CD4-positive, CD25-positive, alpha-beta regulatory T cell (primary cell): ENCODE data around the gene PPP2R2D. TPM values are rescaled to one million over a fixed set of nuclear protein-coding genes. Genes with fewer than 3 reads are reported as not detected.
"Not testable (repeated sequence)": the region's sequence is repeated elsewhere in the genome, so short reads cannot be mapped to it uniquely, and the experiment has no call there.

Experiments
- ATAC-seq, 2 donors: fragments of 150-1000 bp; cut with Tn5 transposase; one replicate each; pipeline ENCODE4 v1.10.0; 2021; ENCODE audit warnings: low read depth in 2 of 2, moderate number of reproducible peaks in 2 of 2, moderate library complexity in 1 of 2
- DNase-seq, 3 donors: peaks; one replicate each; pipeline versions ENCODE4 v3.0.0 to v3.0.0-alpha.2; 2012 to 2022; ENCODE audit warnings: mixed read lengths in 1 of 3
- H3K27ac ChIP-seq: one replicate; pipeline ENCODE4 v1.7.0; 2013; ENCODE audit warnings: mild to moderate bottlenecking, low read length; ENCODE audit not compliant: insufficient read depth, poor library complexity, severe bottlenecking
- H3K27me3 ChIP-seq: one replicate; pipeline ENCODE4 v1.7.0; 2013; ENCODE audit warnings: low read length; ENCODE audit not compliant: control insufficient read depth, insufficient read depth
- H3K36me3 ChIP-seq: one replicate; pipeline ENCODE4 v1.7.0; 2013; ENCODE audit warnings: mild to moderate bottlenecking, low read length, moderate library complexity; ENCODE audit not compliant: control insufficient read depth, insufficient read depth
- H3K4me1 ChIP-seq: 2 replicates; pipeline ENCODE4 v1.7.0; 2013; ENCODE audit warnings: mild to moderate bottlenecking, low read length; ENCODE audit not compliant: insufficient read depth, control insufficient read depth, poor library complexity, severe bottlenecking
- H3K4me3 ChIP-seq: one replicate; pipeline ENCODE4 v1.7.0; 2013; ENCODE audit warnings: low read depth, mild to moderate bottlenecking, low read length, moderate library complexity
- H3K9me3 ChIP-seq, 2 experiments: 1 replicate in 1 of 2; 2 replicates in 1 of 2; pipeline ENCODE4 v1.7.0; 2013; ENCODE audit warnings: low read length in 2 of 2, mild to moderate bottlenecking in 1 of 2, moderate library complexity in 1 of 2; ENCODE audit not compliant: control insufficient read depth in 2 of 2
- H3K27ac Mint-ChIP-seq, 3 donors: one replicate each; pipeline ENCODE4 v1.8.0; 2020 to 2022; ENCODE audit warnings: mild to moderate bottlenecking in 3 of 3, mixed read lengths in 3 of 3, moderate library complexity in 2 of 3
- H3K27me3 Mint-ChIP-seq: one replicate; pipeline ENCODE4 v1.8.0; 2022; ENCODE audit warnings: mild to moderate bottlenecking, mixed read lengths
- H3K36me3 Mint-ChIP-seq: one replicate; pipeline ENCODE4 v1.8.0; 2020; ENCODE audit warnings: mixed read lengths
- H3K4me1 Mint-ChIP-seq, 4 donors: one replicate each; pipeline ENCODE4 v1.8.0; 2020 to 2022; ENCODE audit warnings: mixed read lengths in 4 of 4, mild to moderate bottlenecking in 1 of 4
- H3K4me3 Mint-ChIP-seq, 4 donors: one replicate each; pipeline ENCODE4 v1.8.0; 2020 to 2022; ENCODE audit warnings: mild to moderate bottlenecking in 4 of 4, mixed read lengths in 4 of 4, moderate library complexity in 3 of 4
- H3K9me3 Mint-ChIP-seq, 7 donors: one replicate each; pipeline ENCODE4 v1.8.0; 2020 to 2022; ENCODE audit warnings: mixed read lengths in 7 of 7, mild to moderate bottlenecking in 3 of 7, moderate library complexity in 2 of 7
- polyA plus RNA-seq, 4 donors: library from polyadenylated mRNA; unstranded; fragments of 300-500 nt; fragmentation: Illumina TruSeq; gene quantifications; one replicate each; pipeline ENCODE4 v1.2.3, GENCODE V29; 2021
- total RNA-seq: library from RNA; stranded (reverse); gene quantifications from one replicate; pipeline ENCODE4 v1.2.3, GENCODE V29; 2022

Gene PPP2R2D
- total and polyA plus RNA-seq, 5 donors from 2014 or later, result 23.8 to 48.1 (median 26.6) TPM

- Mint-ChIP-seq H3K9me3 (peaks cover 0 to 3% (median 0%) of the 10 kb centered on the region in 7 donors), H3K27me3 (peaks cover 15% of the 10 kb centered on the region), H3K36me3 (no peaks in the 10 kb centered on the region), H3K4me1 (peaks cover 0 to 2% (median 0%) of the 10 kb centered on the region in 4 donors), H3K27ac (peak overlapping the region in 1 of 3 donors; percentile 48), H3K4me3 (no peak overlapping the region)
- no peak for DNase-seq
- no peak for ATAC-seq
- Histone ChIP-seq H3K27ac (no peak overlapping the region), H3K4me1 (no peaks in the 10 kb centered on the region), H3K36me3 (no peaks in the 10 kb centered on the region), H3K27me3 (no peaks in the 10 kb centered on the region), H3K4me3 (no peak overlapping the region), H3K9me3 (no peaks in the 10 kb centered on the region)
Observed at GRCh38 chr10:131876508-131876907, 24.3 kb upstream of the PPP2R2D start.

DNA sequence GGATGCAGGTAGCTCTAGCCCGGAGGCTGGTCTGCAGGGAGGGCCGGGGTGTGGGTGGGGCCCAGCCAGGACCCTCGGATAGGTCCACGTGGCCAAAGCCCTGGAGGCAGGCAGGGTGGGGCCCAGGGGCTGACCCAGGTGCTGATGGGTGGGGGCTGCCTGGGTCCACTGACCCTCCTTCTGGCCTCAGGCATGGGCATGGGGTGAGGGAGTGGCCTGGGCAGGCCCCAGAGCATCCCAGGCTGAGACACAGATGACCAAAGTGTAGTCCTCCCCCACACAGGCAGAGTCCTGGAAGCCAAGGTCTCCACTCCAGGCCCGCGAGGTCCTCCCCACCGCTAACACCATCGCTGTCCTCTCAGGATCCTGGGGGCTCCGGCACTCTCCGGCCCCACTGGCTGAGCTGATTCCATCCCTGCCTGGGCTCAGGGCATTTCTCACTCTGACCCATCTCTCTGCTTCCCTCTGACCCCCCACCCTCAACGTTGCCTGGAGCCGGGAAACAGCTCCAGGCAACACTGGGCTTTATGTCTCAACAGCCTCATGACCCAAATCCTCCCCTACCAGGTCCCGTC is 20.7 kb upstream of the PPP2R2D start:
- Histone ChIP-seq H3K9me3 (no peaks in the 10 kb centered on the region), H3K4me1 (no peaks in the 10 kb centered on the region), H3K27me3 (no peaks in the 10 kb centered on the region), H3K27ac (no peak overlapping the region), H3K4me3 (no peak overlapping the region), H3K36me3 (no peaks in the 10 kb centered on the region)
- Mint-ChIP-seq H3K27ac (peak overlapping the region in 1 of 3 donors; percentile 32), H3K4me3 (no peak overlapping the region), H3K9me3 (peaks cover 0 to 3% (median 0%) of the 10 kb centered on the region in 7 donors), H3K27me3 (peaks cover 8% of the 10 kb centered on the region), H3K36me3 (no peaks in the 10 kb centered on the region), H3K4me1 (no peaks in the 10 kb centered on the region)
- ATAC-seq (no peak), DNase-seq (no peak)

- no peak overlapping the region for H3K27ac ChIP-seq
- Mint-ChIP-seq H3K4me3 (no peak overlapping the region), H3K9me3 (peaks cover 0 to 3% (median 0%) of the 10 kb centered on the region in 7 donors), H3K36me3 (no peaks in the 10 kb centered on the region), H3K27ac (no peak overlapping the region), H3K4me1 (peaks cover 0 to 7% (median 1%) of the 10 kb centered on the region in 4 donors), H3K27me3 (peaks cover 8% of the 10 kb centered on the region)
- DNase-seq (no peak), ATAC-seq (no peak)
- H3K27me3 ChIP-seq, result no peaks in the 10 kb centered on the region
- H3K9me3 ChIP-seq, result no peaks in the 10 kb centered on the region
- H3K4me1 ChIP-seq, result no peaks in the 10 kb centered on the region
- no peaks in the 10 kb centered on the region for H3K36me3 ChIP-seq
- H3K4me3 ChIP-seq, result no peak overlapping the region
Observed at GRCh38 chr10:131881104-131881880, 19.5 kb upstream of the PPP2R2D start.

- Mint-ChIP-seq H3K36me3 (no peaks in the 10 kb centered on the region), H3K4me1 (peaks cover 0 to 9% (median 1%) of the 10 kb centered on the region in 4 donors), H3K27ac (no peak overlapping the region), H3K9me3 (peaks cover 0 to 3% (median 0%) of the 10 kb centered on the region in 7 donors), H3K27me3 (peaks cover 4% of the 10 kb centered on the region), H3K4me3 (no peak overlapping the region)
- Histone ChIP-seq H3K4me1 (no peaks in the 10 kb centered on the region), H3K4me3 (no peak overlapping the region), H3K27me3 (no peaks in the 10 kb centered on the region), H3K27ac (no peak overlapping the region), H3K9me3 (no peaks in the 10 kb centered on the region), H3K36me3 (no peaks in the 10 kb centered on the region)
- ATAC-seq (no peak), DNase-seq (no peak)
Observed at GRCh38 chr10:131882151-131882550, 18.7 kb upstream of the PPP2R2D start.

DNA sequence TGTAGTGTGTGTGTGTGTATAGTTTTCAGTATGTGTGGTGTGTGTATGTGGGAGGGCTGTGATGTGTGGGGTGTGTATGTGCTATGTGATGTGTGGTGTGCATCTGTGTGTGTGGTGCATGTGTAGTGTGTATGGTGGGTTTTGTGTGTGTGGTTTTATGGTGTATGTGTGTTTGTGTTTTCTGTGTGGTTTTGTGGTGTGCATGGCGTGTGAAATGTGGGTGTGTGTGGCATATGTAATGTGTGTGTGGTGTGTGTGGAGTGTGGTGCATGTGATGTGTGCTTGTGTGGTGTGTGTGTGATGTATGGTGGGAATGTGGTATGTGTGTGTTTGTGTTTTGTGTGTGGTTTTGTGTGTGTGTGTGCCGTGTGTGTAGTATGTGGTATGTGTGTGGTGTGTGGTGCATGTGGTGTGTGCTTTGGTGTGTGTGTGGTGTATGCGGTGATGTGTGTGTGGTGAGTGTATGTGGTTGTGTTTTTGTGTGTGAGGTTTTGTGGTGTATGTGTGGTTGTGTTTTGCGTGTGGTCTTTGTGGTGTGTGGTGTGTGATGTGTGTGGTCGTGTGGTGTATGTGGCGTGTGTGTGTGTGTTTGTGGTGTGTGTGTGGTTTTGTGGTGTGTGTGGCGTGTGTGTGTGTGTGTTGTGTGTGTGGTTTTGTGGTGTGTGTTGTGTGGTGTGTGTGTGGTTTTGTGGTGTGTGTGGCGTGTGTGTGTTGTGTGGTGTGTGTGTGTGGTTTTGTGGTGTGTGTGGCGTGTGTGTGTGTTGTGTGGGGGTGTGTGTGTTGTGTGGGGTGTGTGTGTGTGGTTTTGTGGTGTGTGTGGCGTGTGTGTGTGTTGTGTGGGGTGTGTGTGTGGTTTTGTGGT is 18.0 kb upstream of the PPP2R2D start:
- DNase-seq (no peak), ATAC-seq (no peak)
- H3K4me1 Mint-ChIP-seq, result peaks cover 0 to 9% (median 1%) of the 10 kb centered on the region in 4 donors
- no peak overlapping the region for H3K4me3 Mint-ChIP-seq
- peaks cover 0 to 3% (median 0%) of the 10 kb centered on the region in 7 donors for H3K9me3 Mint-ChIP-seq
- H3K36me3 ChIP-seq, result no peaks in the 10 kb centered on the region
- H3K4me1 ChIP-seq, result no peaks in the 10 kb centered on the region
- H3K27me3 Mint-ChIP-seq, result peaks cover 3% of the 10 kb centered on the region
- no peaks in the 10 kb centered on the region for H3K36me3 Mint-ChIP-seq
- no peak overlapping the region for H3K4me3 ChIP-seq
- no peaks in the 10 kb centered on the region for H3K27me3 ChIP-seq
- H3K27ac ChIP-seq, result no peak overlapping the region
- no peaks in the 10 kb centered on the region for H3K9me3 ChIP-seq
- no peak overlapping the region for H3K27ac Mint-ChIP-seq

DNA sequence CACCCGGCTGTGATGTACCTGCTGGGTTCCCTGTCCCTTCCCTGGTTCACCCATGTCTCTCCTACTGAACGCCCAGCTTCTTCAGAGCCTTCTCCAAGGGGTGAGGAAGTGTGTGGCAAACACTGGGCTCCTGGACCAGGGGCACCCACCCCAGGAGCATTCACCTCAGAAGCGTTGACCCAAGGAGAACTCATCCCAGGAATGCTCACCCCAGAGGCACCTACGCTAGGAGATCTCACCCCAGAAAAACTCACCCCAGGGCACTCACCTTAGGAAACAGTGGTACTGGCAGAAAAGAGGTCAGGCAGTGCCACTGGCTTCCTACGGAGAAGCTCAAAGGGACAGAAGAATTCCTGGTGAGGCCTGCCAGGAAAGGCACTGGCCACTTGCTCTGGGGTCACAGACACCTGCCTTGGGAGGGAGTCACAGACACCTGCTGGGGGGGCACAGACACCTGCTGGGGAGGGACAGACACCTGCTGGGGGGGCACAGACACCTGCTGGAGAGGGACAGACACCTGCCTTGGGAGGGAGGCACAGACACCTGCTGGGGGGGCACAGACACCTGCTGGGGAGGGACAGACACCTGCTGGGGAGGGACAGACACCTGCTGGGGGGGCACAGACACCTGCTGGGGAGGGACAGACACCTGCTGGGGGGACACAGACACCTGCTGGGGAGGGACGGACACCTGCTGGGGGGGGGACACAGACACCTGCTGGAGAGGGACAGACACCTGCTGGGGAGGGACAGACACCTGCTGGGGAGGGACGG is 17.0 kb upstream of the PPP2R2D start:
- not testable (repeated sequence) for H3K9me3 ChIP-seq, H3K36me3 Mint-ChIP-seq, H3K27me3 ChIP-seq, H3K36me3 ChIP-seq, H3K4me1 Mint-ChIP-seq, H3K4me1 ChIP-seq, H3K27ac ChIP-seq, H3K4me3 Mint-ChIP-seq, H3K4me3 ChIP-seq, DNase-seq, ATAC-seq, H3K9me3 Mint-ChIP-seq, H3K27me3 Mint-ChIP-seq
- H3K27ac Mint-ChIP-seq, result peak overlapping the region in 1 of 3 donors; percentile 32
